ENCODE data around the gene SETD2.
"Not testable (repeated sequence)": the region's sequence is repeated elsewhere in the genome, so short reads cannot be mapped to it uniquely, and the experiment has no call there.

The SETD2 gene

GRCh38 chr3:47098910-47099309 lies 65.0 kb downstream of the SETD2 start:
- DNase-seq = no peak

- no peak for DNase-seq
Observed at GRCh38 chr3:47097864-47098263, 66.0 kb downstream of the SETD2 start.

- no peak for DNase-seq
Observed at GRCh38 chr3:47096959-47097358, 67.0 kb downstream of the SETD2 start.

GRCh38 chr3:47092090-47092489 lies 71.8 kb downstream of the SETD2 start:
- no peak for DNase-seq

GRCh38 chr3:47089630-47090029 lies 74.3 kb downstream of the SETD2 start:
- no peak for DNase-seq

GRCh38 chr3:47086071-47086470 lies 77.8 kb downstream of the SETD2 start:
- DNase-seq = no peak

GRCh38 chr3:47083786-47084185 lies 80.1 kb downstream of the SETD2 start:
- no peak for DNase-seq

- DNase-seq = no peak
Observed at GRCh38 chr3:47082519-47082918, 81.4 kb downstream of the SETD2 start.

- DNase-seq = no peak
Observed at GRCh38 chr3:47079432-47079831, 84.5 kb downstream of the SETD2 start.

- DNase-seq = no peak
Observed at GRCh38 chr3:47073685-47074084, 90.2 kb downstream of the SETD2 start.

- DNase-seq = no peak
Observed at GRCh38 chr3:47070770-47071169, 93.1 kb downstream of the SETD2 start.

GRCh38 chr3:47066259-47066658 lies 97.7 kb downstream of the SETD2 start:
- not testable (repeated sequence) for DNase-seq

- no peak for DNase-seq
Observed at GRCh38 chr3:47065681-47066080, 98.2 kb downstream of the SETD2 start.

GRCh38 chr3:47065058-47065457 lies 98.9 kb downstream of the SETD2 start:
- no peak for DNase-seq

- DNase-seq = no peak
Observed at GRCh38 chr3:47057212-47057671, 106.7 kb downstream of the SETD2 start.

- DNase-seq = no peak
Observed at GRCh38 chr3:47056705-47057104, 107.2 kb downstream of the SETD2 start.

GRCh38 chr3:47054412-47054811 lies 109.5 kb downstream of the SETD2 start:
- no peak for DNase-seq

GRCh38 chr3:47047673-47048072 lies 116.2 kb downstream of the SETD2 start:
- no peak for DNase-seq

- DNase-seq = no peak
Observed at GRCh38 chr3:47047069-47047468, 116.8 kb downstream of the SETD2 start.

- DNase-seq = no peak
Observed at GRCh38 chr3:47042231-47042791, 121.6 kb downstream of the SETD2 start.

GRCh38 chr3:47041114-47041513 lies 122.8 kb downstream of the SETD2 start:
- DNase-seq = no peak

- not testable (repeated sequence) for DNase-seq
Observed at GRCh38 chr3:47037302-47037701, 126.6 kb downstream of the SETD2 start.

- no peak for DNase-seq
Observed at GRCh38 chr3:47036145-47036544, 127.8 kb downstream of the SETD2 start.

GRCh38 chr3:47035645-47036044 lies 128.3 kb downstream of the SETD2 start:
- DNase-seq = no peak

- DNase-seq = no peak
Observed at GRCh38 chr3:47034868-47035489, 128.9 kb downstream of the SETD2 start.

Measured in NCI-H2171 treated with DMSO at 0.1 percent for 48 hours (cell line).